ENCODE data around the gene ITPRIPL2.

The ITPRIPL2 gene

DNA sequence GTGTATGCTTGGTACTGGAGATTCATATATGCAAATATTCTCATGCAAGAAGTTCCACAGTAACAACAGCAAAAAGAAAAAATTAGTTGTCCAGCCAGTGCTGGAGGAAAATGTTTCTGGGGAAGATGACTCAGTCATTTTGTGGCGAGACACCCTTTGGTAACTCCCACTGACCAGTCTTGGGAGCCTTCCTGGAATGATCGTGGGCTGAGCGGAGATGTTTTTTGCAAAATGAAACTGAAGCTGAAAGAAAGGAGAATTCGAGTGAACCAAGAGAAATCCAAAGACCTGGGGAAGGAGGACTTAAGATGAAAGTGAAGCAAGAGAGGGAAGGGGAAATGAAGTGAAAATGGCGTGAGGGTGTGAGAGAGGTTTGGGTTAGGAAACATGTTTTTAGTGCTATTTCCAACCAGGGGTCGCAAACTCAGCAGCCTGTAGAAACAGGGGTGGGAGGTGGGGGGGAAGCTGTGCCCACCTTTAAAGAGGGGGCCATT lies 5.2 kb downstream of the ITPRIPL2 start:
- in situ Hi-C loops (cut with HindIII; ENCODE audit: low sequenced_read_pairs): loop anchor here (5.0 kb wide), 1 partner anchor 398 kb away; no protein-coding TSS in a partner anchor

DNA sequence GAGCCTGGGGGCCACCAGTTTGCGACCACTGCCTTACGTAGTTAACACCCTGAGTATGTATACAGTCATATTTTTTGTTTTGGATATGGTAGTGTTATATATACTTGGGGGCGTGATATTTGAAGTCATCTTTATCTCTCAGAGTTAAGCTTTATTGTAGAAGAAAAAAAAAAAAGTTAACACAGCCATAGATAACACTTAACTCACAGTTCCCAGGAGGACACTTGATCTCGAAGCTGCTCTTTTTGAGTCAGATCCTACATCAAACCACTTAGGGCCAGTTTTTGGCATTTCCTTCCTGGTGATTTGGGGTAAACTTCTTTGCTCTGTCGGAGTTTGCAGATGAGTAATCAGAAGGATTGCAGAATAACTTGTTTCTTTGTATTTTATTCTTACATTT lies 5.8 kb downstream of the ITPRIPL2 start:
- in situ Hi-C loops (cut with HindIII; ENCODE audit: low sequenced_read_pairs): loop anchor here (5.0 kb wide), 1 partner anchor 398 kb away; no protein-coding TSS in a partner anchor

DNA sequence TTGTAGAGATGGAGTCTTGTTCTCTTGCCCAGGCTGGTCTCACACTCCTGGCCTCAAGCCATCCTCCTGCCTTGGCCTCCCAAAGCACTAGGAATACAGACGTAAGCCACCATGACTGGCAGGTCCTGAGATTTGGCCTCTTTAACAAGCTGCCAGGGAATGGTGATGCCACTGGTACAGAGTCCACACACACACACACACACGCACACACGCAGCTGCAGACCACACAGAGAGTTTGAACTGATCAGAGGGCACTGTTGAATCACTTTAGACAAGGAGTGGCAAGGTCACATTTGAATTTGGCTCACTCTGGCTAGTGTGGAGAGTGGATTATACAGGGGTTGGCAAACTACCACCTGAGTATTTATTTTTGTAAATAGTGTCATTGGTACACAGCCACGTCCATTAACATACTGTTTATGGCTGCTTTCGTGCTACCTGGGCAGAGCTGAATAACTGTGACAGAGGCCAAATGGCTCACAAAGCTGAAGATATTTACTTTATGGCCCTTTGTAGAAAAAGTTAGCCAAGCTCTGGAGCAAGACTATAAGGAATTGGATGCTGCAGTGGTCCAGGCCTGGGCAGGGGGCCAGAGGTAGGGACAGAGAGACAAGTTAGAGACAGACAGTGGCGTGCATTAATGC lies 9.9 kb downstream of the ITPRIPL2 start:
- in situ Hi-C loops (cut with HindIII; ENCODE audit: low sequenced_read_pairs): no loop called here

DNA sequence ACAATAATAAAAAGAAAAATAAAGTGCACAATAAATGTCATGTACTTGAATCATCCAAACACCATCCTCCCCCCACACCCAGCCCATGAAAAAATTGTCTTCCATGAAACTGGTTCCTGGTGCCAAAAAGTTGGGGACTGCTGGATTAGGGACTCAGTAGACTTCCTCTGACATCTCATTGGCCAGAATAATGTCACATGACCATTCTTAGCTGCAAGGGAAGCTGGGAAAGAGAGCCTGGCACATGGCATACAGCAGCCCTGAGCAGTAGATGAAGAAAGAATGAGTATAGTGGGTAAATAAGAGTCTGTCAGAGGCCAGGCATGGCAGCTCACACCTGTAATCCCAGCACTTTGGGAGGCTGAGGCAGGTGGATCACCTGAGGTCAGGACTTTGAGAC lies 12.5 kb downstream of the ITPRIPL2 start:
- in situ Hi-C loops (cut with HindIII; ENCODE audit: low sequenced_read_pairs): no loop called here

DNA sequence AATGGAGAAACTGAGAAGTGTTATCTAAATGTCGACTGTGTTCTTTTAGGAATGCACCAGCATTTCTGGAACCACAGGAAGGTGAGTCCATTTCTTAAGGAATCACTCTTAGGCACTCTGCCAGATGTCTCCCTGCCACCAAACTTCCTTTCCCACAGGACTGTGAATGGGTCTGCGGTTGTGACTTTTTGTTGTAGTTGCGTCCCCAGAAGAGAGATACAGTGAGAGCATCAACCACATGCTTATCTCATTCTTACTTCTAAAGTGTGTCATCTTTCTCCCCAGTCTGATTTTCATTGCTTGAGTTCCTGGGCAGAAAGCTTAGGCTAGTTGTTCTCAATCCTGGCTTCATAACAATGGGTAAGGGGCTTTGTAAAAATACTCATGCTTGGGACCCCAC lies 13.4 kb downstream of the ITPRIPL2 start:
- in situ Hi-C loops (cut with HindIII; ENCODE audit: low sequenced_read_pairs): no loop called here

DNA sequence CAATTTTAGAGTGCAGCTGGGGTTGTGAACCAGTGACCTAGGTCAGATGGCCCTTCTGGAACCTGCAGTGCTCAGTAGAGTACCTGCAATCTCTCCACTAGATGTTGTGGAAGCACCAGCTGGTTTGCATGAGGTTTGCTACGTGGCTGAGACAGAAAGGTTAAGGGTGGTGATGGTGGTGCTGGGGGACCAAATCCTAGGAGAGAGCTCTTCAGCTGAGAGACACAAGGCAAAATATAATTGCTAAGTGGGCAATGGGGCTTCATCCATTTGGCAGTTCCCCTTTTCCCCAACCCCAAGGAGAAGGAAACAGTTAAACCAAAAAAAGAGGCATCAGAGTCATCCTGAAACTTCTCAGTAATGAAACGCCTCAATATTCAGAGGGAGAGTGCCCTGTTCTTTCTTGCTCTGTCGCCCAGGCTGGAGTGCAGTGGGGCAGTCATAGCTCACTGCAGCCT lies 13.9 kb downstream of the ITPRIPL2 start:
- in situ Hi-C loops (cut with HindIII; ENCODE audit: low sequenced_read_pairs): no loop called here

DNA sequence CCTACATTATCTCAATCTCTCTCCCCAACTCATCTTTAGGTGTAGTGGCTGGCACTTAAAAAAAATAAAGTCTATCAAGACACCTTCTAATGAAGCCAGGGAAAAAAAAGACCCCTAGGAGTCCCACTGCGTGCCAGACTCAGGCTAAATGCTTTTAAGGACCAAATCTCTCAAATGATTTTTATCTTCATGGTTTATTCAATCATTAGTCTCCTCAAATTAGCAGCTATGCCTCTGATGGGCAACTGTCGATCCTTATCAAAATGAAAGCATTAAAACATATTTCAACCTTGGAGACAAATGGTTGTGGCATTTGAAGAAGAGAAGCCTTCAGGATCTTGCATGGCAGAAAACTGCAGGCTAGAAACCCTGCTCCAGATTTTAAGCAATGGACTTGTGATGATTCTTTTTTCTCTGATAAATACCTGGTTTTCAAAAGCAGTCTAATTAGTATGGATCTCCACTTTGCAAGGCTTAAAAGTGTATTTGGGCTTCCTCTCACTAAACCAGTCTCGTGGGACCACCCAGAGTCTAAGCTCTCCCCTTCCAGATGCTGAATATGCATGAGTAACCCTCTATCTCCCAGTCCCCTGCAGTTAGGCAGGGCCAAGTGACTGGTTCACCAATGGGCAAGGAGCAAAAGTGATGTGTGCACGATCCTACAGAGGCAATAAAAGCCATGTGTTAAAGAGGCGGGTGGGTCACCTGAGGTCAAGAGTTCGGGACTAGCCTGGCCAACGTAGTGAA lies 14.9 kb downstream of the ITPRIPL2 start:
- in situ Hi-C loops (cut with HindIII; ENCODE audit: low sequenced_read_pairs): no loop called here

DNA sequence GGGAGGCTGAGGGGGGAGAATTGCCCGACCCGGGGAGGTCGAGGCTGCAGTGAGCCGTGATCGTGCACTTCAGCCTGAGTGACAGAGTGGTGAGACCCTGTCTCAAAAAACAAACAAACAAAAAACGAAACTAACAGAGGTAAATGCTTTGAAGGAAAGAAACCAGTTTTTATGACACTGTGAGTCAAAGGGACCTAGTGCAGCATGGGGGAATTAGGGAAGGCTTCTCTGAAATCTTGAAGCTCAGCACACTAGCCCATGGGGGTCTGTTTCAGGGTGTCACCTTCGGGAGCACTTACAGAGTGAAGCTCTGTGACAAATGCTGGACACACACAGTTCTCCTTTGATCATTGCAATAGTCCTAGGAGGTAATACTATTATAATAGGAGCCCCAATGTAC lies 16.6 kb downstream of the ITPRIPL2 start:
- in situ Hi-C loops (cut with HindIII; ENCODE audit: low sequenced_read_pairs): no loop called here

DNA sequence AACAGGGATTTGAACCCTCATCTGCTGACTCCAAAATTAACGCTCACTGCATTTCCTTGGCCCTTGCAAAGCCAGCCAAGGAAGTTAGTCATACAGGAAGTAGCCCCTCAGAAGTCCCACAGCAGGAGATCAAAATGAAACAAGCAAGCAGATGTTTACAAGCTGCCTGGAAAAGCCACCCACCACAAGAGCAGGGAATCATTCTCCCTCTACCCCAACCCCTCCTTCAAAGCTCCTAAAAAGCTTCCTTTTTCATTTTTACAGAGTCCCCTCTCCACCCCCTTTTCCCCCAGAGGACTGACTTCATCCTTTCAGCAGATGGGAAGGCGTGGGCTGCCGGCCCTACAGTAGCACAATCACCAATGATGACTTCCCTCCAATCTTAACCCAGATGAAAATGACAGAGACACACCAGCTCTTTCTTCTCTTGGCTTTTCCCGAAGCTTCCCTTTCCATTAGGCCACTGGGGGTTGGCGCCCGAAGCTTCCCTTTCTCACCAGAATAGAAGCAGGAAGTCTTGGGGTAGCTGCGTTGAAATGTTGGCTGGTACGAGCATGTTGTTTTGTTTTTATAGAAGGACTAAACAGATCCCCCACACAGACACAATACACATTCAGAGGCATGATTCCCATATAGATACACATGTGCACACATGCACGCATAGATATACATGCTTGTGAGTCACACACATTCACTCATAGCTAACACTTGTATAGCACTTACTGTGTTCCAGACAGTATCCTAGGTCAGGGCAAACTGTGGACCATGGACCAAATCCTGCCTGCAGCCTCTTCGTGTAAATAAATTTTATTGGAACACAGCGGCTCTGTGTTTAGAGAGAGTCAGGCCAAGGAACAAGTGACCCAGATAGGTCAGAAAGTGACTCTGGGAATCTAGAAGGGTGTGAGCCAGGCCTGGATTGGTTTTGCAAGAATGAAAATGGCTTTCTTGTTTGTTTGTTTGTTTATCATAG lies 17.4 kb downstream of the ITPRIPL2 start:
- in situ Hi-C loops (cut with HindIII; ENCODE audit: low sequenced_read_pairs): no loop called here

DNA sequence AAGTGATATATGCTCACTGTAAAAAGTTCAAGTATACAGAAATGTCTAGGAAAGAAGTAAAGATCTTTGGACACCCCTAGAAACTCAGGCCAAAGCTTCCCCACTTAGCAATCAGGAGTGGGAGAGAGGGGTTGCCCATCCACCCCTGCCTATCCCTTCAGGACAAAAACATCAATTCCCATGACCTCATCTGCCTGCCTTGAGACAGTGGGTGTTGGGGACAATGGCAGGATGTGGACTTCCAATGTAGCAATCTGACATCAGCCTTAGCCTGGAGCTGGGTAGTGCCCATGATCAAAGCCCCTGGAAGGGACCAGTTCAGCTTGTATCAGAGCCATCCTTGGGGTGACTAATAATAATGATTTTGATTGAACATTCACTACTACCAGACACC lies 18.1 kb downstream of the ITPRIPL2 start:
- in situ Hi-C loops (cut with HindIII; ENCODE audit: low sequenced_read_pairs): no loop called here

DNA sequence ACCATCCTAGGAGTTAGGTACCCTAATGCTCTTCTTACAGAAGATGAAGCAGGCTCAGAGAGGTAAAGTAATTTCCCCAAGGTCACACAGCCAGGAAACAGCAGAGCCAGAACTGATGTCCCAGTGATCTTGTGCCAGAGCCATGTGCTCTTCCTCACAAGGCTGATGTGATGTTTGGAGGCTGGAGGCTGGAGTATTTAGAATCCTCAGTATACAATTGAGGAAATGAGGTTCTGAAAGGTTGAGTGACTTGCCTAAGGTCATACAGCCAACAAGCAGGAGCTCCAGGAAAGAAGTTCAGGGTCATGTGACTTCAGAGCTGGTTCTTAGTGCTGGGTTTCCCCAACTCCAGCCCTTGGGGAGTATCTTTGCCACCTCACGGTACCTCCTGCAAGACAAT lies 18.5 kb downstream of the ITPRIPL2 start:
- in situ Hi-C loops (cut with HindIII; ENCODE audit: low sequenced_read_pairs): no loop called here

DNA sequence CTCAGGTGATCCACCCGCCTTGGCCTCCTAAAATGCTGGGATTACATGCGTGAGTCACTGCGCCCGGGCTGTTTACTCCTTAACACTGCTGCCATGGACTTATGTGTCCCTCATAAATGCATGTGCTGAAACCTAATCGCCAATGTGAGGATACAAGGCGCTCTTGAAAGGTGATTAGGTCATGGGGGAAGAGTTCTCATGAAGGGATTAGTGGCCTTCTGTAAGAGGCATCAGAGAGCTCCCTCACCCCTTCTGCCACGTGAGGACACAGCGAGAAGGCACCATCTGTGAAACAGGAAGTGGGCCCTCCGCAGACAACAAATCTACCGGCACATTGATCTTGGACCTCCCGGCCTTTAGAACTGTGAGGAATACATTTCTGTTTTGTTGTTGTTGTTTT lies 19.1 kb downstream of the ITPRIPL2 start:
- in situ Hi-C loops (cut with HindIII; ENCODE audit: low sequenced_read_pairs): no loop called here

DNA sequence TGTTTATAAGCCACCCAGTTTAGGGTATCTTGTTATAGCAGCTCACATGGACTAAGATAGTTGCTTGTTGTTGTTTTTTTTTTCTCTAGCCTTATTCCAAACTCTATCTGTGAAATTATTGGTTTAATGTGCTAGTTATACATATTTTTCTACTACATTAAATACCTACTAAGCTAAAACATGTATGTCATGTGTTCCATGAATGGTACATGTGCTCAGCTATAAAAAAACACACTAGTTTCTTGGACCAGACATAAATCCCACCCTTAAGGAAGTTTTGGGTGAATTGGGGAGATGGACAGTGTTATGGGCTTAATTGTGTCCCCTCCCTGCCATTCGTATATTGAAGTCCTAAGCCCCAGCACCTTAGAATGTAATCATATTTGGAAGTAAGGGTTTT lies 19.8 kb downstream of the ITPRIPL2 start:
- in situ Hi-C loops (cut with HindIII; ENCODE audit: low sequenced_read_pairs): no loop called here

DNA sequence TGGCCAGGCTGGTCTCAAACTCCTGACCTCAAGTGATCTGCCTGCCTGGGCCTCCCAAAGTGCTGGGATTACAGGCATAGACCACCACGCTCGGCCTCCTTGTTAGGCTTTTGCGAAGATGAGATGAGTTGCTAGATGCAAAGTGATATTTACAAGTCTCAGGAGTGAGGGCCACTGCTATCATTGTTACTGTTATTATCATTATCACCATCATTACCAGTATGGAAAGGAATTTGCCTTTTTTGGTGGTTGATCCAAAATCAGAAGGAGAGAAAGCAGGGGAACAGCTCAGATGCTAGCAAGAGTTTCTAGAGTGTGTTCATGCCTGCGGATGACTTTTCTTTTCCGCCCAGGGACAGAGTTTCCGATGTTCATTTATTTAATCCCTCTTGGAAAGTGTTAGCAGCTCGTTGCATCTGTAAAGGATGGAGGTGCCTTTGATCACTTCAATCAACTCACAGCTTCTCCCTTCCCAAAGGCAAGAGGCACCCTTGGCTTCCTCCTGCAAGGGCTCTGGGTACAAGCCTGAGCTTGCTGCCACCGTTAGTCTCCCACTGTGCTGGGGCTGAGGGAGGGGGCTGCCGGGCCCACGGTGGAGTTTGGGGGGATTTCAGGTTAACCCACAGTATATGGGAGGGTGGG lies 21.6 kb downstream of the ITPRIPL2 start:
- in situ Hi-C loops (cut with HindIII; ENCODE audit: low sequenced_read_pairs): no loop called here

DNA sequence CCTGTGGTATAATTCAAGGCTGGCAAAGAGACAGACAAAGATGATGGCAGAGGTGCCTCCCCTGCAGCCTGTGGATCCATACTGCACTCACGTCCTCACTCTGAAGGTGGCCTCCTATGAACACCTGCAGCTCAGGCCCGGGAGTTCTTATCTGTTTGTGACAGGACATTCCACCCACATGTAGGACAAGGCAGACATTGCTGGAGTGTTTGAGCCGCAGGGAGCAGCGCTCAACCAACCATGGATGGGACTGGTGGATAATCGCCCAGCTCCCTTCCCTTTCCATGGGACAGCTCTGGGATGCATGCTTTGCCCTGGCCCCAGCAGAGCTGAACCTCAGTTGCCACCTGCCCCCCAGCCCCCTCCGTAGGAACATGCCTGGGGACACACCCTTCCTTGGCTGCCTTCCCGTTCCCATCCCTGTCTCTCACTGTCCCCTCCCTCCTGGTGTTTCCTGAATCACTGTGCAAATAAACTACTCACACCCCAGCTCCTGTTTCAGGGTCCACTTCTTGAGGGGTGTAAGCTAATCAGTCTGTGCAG lies 22.2 kb downstream of the ITPRIPL2 start:
- in situ Hi-C loops (cut with HindIII; ENCODE audit: low sequenced_read_pairs): no loop called here

DNA sequence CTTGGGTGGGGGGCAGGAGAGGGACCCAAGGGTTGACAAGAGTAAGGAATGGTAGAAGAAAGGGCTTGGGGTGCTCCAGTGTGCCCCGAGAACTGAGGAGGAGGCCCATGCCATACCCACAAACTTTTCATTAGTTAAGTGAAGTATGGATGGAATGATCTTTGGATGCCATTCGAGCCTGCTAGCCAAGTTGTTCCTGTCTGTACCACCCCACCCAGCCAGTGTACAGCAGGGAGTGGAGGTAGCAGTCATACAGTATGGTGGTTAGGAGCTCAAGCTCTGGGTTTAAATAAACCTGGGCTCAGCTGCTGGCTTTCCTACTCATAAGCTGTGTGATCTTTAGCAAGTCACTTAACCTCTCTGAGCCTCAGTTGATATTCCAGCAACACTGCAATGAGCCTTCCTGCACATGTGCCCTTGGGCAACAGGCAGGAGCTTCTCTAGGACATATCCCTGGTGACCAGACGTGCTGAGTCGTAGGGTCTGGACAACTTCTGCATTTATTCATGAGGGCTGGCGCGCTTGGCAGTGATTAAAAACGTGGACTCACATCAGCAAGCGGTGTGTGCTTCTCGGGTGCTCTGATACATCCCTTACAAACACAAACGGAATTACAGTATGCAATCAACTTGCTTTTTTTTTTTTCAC lies 22.9 kb downstream of the ITPRIPL2 start:
- in situ Hi-C loops (cut with HindIII; ENCODE audit: low sequenced_read_pairs): no loop called here

DNA sequence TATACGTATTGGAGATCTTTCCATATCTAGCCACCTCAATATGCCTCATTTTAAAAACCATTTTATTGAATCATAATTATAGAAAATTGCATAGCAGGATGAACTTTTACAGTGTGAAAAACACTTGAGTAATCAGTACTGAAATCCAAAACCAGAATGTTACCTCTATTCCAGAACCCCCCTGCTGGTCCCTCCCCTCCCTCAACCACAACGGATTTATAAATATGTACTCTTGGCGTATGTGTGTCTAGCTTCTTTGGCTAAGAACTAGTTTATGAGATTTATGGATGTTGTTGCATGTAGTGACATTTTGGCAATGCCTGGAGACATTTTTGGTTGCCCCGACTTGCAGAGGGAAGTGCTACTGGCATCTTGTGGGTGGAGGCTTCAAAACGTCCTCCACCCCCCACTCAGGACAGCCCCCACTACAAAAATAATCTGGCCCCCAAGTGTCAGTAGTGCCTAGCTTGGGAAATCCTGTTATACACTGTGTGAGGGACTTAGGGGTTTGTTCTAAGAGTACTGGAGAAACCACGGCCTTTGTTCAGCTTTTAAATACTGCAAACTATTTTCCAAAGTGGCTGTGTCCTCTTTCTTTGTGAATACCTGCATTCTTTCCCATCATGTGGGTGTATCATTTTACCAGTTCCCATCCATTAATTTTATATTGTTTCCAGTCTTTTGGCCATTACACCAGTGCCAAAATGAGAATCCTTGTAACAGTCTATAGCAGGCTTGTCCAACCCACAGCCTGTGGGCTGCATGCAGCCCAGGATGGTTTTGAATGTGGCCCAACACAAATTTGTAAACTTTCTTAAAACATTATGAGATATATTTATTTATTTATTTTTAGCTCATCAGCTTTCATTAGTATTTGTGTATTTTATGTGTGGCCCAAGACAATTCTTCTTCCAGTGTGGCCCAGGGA lies 23.7 kb downstream of the ITPRIPL2 start:
- in situ Hi-C loops (cut with HindIII; ENCODE audit: low sequenced_read_pairs): no loop called here

DNA sequence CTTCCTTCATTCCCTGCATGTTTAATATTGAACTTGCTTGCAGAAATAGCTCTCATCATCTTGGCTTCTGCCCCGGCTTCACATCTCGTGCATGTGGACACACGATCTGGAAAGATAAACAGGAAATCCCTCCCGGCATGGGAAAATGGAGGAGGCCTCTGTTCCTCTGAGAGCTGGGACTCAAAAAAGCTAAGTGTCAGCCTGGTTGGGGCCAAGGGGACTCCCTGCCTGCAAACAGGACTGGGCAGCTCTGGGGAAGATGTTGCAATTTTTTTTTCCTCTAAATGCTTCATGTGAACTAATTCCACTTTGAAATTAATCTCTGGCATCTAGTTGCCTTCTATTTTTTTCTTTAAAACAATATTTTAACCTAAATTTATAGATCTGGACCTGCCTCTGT lies 24.8 kb downstream of the ITPRIPL2 start:
- in situ Hi-C loops (cut with HindIII; ENCODE audit: low sequenced_read_pairs): no loop called here

All from endothelial cell of hepatic sinusoid (primary cell).